Sciatic nerve (tissue), 2 donors: Measurements from ENCODE around the gene LBX1. TPM values are rescaled to one million over a fixed set of nuclear protein-coding genes. Genes with fewer than 3 reads are reported as not detected.

Experiments used
- ATAC-seq: fragments of 200-7000 bp; cut with Tn5 transposase; one replicate; pipeline ENCODE4 v1.9.1; 2020; ENCODE audit warnings: mild to moderate bottlenecking, moderate library complexity
- DNase-seq: peaks from one replicate; pipeline ENCODE4 v3.0.0-alpha.2; 2020; ENCODE audit warnings: low spot score
- intact Hi-C: fragments of 100-400 bp; cut with DNase I; formaldehyde crosslinking; loops from one replicate; pipeline ENCODE4 v1.14.2; 2022
- total RNA-seq: library from RNA; stranded (reverse); fragmentation: NEBNext Ultra II Directional; extraction: Animal tissue kit (Norgen Biotek cat#: 25700); gene quantifications from one replicate; pipeline ENCODE4 v1.2.1, GENCODE V29; 2021
- donor health status: DM: no; HTN: no; CAD: no.
- donor health status: DM: no; HTN: no; CAD: no.

Gene LBX1
- total RNA-seq, 1 donor from 2014 or later: not detected

DNA sequence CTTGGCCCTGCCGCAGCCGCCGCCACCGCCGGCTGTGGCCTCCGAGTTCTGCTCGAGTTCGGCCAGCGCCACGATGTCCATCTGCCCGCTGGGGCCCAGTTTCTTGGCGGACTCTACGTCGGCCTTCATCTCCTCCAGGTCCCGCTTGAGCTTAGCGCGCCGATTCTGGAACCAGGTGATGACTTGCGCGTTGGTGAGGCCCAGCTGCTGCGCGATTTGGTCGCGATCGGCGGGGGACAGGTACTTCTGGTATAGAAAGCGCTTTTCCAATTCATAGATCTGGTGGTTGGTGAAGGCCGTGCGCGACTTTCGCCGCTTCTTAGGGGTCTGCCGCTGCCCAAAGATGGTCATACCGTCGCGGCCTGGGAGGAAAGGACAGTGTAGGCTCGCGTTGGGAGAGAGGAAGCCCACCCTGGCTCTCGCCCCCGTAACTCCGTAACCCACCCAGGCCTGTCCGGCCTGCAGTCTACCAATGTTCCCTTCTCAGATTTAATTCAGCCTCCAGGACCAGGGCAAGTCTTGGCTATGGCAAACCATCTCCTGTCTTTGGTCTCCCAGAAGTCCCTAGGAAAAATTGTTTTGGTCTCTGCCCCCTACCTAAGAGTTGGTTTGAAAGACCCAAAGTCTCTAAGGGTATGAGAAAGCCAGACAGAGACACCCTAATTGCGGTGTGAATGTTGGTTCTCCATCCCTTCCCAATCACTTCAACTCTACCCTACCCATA, 1.7 kb downstream of the LBX1 start:
- no peak for ATAC-seq
- intact Hi-C loops: no loop called here

DNA sequence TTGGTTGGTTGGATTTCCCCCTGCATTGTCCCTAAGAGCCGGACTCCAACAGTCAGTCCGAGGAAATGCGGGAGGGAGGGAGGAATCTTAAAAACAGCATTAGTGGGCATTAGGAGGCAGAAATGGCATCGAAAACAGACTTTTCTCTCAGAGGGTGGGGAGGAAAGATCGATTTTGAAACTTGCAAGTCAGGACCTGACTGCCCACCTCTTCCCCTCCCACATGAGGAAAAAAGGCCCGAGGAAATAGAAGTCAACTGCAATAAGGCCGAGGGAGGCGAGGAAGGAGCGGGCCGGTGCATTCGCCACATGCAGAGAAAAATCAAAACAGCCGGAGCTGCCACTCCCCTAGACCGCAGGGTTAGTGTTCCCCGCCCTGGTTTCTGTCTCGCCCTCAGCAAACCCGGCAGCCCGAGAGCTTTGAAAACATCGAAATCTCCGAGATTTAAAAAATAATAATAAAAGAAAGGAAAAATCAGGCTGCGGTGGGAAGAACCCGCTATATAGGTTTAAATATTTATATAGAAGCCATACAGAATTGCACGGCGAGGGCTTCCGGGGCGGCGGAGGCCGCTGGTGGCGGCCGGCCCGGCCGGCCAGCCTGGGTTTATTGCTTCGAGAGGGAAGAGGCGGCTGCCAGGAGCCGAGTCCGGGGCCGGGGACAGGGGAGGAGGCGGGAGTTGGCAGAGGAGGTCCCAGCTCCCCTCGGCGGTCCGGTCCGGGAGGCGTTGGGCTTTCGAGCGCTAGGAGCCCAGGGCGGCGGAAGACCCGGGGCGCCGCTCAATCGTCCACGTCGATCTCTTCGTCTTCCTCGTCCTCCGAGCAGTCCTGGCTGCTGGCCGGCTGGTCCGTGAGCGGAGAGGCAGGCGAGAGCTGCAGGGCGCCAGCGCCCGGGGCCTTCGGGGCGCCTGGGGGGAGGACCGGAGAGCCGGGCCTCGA, 2.5 kb downstream of the LBX1 start:
- intact Hi-C loops: no loop called here
- DNase-seq (no peak), ATAC-seq (no peak)

More for the DNA sequence above, 1.7 kb downstream of the LBX1 start:
- no peak for DNase-seq

DNA sequence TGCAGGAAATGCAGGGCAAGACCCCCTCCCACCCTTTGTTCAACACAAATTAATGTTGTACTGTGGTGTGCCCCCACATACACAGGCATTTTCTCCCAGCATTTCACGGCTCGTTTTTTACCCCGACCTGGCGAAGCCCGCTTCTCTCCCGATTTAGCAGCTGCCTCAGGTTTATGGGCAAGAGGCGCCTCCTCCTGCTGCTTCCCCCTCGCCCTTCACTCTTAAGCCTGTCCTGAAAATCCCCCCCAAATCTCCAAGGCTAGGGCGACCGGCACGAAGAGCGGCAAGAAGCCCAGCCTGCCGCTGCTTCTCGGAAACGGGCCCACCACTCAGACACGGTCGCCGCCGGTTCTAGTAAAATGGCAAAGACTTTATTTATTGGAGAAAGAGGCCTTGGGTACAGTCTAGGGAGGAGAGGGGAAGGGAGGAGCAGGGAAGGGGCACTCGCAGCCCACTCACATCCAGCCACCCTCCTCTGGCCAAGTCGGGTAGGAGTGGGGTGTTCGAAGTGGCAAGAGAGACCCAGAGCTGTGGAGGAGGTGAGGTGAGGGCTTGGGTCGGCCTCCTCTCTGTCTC, 3.3 kb downstream of the LBX1 start:
- intact Hi-C loops: no loop called here
- no peak for ATAC-seq
- DNase-seq: no peak

DNA sequence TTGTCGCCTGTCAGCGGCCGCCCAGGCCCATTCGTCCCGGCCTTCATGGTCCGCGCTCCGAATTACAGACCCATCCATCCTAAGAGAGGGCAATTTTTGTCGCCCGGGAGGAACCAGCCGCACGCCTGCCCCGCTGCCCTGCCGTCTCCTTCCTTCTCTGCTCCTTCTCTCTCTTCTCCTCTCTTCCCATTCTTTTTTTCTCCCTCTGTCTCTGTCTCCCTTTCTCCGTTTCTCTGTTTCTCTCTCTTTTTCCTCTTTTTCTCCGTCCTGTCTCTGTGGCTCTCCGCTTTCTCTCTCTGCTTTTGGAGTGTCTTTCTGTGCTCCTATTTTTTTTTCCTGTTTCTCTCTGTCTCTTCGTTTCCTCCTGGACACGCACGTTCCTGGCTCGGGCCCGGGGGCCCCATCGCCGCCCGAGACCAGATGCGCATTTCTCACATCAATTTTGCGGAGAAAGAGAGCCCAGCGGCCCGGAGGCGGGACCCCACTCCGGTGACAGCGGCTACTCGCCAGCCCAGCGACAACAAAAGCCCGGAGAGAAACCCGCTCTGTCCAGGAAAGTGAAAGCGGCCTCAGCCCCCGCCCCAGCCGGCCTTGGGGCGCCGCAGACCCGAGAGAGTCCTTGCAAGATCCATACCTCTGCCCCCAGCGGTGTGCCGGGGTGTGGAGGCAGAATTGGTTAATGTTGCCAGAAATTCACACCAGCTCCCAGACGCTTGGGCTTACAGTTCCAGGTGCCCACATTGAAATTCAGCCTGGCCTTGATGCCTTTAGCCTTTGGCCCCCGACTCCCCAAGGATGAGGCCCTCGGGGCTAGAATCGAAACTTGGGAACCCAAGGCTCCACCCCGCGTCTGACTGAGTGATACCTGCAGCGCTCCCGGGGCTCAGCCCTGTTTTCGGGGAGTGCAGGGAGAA, 4.1 kb downstream of the LBX1 start:
- DNase-seq: no peak
- intact Hi-C loops: no loop called here
- no peak for ATAC-seq

DNA sequence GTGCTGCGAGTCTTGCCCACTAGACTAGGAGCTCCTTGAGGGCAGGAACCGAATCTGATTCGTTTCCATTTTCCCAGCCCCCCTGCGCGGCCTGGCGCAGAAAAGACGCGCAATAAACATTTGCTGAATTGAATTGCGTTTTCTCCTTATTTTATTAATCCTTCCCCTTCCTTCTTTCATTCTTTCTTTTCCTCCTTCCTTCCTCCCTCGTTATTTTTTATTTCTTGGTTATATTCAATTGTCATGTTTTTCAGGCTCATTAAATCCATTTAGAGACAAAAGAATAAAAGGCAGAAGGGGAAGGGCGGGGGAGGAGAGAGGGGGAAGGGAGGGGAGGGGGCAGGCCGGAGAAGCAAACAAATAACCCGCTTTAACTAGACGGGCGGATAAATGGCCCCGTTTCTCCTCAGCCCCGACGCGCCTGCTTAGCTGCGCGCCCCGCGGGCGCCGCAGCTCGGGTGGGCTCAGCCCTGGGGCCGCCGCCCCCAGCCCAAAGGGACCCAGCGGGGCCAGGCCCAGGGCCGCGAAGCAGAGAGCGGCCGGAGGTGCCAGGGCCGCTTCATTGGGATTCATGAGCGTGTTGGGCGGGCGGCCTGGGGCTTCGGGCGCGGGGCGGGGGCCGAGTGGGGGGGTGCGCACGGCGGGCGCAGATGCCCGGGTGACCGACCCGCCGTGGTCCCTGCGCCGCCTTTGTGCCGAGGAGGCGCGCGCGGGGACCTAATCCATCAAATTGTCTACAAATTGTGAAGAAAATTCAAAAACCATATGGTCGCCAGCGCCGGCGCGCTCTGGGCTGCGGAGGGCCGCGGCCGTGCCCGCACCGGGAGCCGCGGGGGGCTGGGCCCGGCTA, 5.0 kb downstream of the LBX1 start:
- ATAC-seq: no peak
- DNase-seq: no peak
- intact Hi-C loops: no loop called here

GRCh38 chr10:101223274-101224059, 5.8 kb downstream of the LBX1 start:
- ATAC-seq (no peak), DNase-seq (no peak)
- intact Hi-C loops: no loop called here

DNA sequence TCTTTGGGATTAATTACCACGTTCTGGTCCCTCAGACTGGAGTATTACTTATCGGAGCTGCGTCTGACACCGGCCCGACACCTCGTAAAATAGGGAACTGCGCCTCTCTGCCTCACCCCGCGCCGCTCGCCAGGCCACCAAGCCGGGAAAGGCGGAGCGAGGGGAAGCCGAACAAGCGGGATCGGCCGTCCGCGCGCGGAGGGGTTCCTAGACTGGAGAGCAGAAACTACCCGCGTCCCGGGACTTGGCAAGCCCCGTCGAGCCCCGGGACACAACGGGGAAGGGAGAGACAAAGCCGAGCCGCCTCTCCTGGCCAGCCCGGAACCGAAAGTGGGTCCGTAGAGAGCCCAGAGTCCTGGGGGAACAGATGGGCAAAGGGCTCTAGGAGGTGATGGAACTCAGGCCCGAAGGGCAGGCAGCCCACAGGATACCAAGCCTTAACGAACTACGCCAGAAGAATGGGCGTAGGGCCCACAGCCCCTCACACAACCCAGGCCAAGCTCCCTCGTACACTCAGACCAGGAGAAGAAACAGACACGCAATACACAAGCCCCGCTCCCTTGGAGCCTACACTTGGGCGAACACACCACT, 6.5 kb downstream of the LBX1 start:
- ATAC-seq (peak; percentile 22), DNase-seq (no peak)
- intact Hi-C loops: no loop called here

DNA sequence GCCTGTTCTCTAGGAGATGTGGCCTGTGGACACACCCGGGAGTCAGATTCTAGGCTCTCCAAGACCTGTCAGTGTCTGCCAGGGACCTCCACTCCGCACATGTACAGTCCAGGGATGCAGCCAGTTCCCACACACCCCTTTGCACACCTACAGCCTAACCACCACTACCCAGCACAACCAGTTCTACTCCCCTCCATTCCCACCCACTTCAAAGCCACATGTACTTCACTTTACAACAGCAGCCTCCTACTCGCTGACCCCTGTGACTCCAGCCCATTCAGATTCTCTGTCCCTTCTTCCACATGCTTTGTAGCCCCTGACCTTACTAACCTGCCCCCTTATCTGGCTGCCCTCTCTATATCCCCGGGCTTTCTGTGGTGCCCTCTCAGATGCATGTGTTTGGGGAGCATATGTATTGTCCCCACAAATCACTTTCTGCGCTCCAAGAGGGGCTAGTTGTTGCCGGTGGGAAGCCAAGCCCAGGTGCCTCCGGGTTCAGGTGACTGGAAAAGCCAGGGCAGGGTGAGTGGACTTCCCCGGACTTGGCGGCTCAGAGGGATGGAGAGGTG, 7.2 kb downstream of the LBX1 start:
- ATAC-seq: no peak
- intact Hi-C loops: no loop called here
- DNase-seq: no peak

DNA sequence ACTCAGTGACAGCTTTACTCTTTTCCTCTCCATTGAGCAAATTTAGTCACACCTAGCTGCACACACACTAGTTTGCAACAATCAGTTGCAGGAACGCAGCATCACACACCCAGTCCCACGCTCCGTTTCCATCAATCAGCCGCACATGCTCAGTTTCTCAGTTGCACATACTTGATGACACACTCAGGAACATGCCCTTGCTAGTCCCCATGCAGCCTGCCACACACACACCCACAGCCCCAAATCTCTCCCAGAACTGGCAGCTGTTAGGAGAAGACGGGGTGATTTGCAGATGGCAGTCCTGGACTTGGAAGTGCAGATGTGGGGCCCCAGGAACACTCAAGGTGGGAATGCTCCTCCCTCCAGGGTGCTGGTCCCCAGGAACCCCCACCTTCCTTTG, 7.7 kb downstream of the LBX1 start:
- no peak for ATAC-seq
- intact Hi-C loops: no loop called here
- DNase-seq: no peak

DNA sequence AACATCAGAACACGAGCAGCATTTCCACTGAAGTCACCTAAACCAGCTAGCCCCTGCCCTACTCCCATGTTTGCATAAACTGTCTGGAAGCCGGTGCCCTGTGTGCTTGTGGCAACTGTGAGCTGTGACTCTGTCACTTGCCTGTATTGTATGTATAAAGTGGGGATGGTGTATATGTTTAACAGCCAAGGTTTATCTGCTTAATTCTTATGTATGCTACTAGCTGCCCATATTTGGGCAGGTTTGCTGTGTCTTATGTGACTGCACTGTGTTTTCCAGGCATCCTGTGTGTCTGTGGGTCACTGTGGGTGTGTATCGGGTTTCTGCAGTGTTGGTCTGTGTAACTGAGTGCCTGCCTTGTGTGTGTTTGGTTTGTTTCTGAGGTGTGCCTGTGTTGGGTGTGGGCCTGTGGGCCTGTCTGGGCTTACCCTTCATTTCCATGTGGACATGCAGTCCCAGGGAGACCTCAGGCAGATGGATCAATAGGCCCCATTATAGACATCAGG, 9.3 kb downstream of the LBX1 start:
- DNase-seq: no peak
- intact Hi-C loops: no loop called here

GRCh38 chr10:101219139-101219945, 9.9 kb downstream of the LBX1 start:
- ATAC-seq: no peak
- no peak for DNase-seq
- intact Hi-C loops: no loop called here

More for the DNA sequence above, 9.3 kb downstream of the LBX1 start:
- ATAC-seq: no peak

- DNase-seq: no peak
- intact Hi-C loops: no loop called here
- no peak for ATAC-seq
These were observed 10.7 kb downstream of the LBX1 start for GRCh38 chr10:101218351-101219138.

DNA sequence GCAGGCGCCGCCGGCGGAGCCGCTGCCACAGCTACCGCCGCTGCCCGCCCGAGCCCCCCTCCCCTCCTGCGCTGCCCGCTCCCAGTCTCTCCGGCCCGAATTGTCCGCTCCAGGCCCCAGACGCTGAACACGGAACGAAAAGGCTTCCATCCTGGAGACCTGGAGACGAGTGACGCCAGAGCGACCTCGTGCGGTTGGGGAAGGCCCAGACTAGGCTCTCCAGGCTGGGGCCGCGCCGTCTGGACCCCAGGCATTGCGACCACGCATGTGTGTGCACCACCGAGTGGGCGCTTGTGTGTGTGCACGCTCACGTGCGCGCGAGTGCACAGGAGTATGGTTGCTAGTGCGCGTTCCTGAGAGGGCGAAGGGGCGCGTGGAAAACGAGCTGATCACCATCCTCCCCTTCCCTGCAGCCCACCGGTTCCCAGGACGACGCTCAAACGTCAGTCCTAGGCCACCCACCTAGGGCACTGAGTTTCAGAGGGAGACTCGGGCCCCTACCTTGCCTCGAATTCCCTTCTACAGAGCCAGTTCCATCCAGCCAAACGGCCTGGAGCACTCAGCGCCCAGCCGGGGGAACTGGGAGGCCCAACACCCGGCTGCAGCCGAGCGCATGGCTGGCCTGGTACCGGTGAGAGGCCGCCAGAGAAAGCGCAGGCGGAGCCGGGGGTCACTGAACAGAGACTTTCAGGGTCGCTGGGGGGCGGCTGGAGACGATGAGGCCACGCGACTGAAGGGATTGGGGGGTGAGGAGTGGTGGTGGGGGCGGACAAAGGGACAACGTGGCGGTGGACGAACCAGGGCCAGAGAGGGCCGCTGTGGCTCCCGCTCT, 11.6 kb downstream of the LBX1 start:
- DNase-seq: no peak
- intact Hi-C loops: no loop called here
- no peak for ATAC-seq

DNA sequence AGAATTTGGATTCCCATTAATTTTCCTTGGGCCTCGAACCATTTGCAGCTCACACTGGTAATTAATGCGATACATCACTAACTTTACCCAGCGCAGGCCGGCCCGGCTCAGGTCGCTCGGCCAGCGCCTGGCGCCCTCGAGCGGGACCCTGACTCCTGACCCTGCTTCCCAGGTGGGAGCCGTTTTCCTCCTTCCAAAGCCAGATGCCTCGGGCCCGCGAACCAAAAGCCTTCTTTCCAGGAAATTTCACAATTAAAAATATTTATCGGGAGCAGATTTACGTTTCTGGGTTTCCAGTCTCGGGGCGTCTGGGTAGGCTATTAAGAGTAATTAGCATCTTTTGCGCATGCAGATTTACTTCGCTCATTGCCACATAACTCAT, 12.2 kb downstream of the LBX1 start:
- intact Hi-C loops: no loop called here

More for the DNA sequence above, 12.2 kb downstream of the LBX1 start:
- DNase-seq (no peak), ATAC-seq (no peak)
